Measurements from ENCODE around the gene WDR4.
"Not testable (repeated sequence)": the region's sequence is repeated elsewhere in the genome, so short reads cannot be mapped to it uniquely, and the experiment has no call there.

Gene WDR4

GRCh38 chr21:42880352-42880751 lies 1.0 kb upstream of the WDR4 start:
- no peak for DNase-seq (ENCODE audit: low spot score)

- no peak for DNase-seq (ENCODE audit: low spot score)
Measured at GRCh38 chr21:42878678-42878992, 704 bp downstream of the WDR4 start.

- DNase-seq (ENCODE audit: low spot score): not testable (repeated sequence)
Measured at GRCh38 chr21:42875811-42876210, 3.5 kb downstream of the WDR4 start.

GRCh38 chr21:42873096-42873495 lies 6.2 kb downstream of the WDR4 start:
- DNase-seq (ENCODE audit: low spot score): no peak

- no peak for DNase-seq (ENCODE audit: low spot score)
Measured at GRCh38 chr21:42868196-42868595, 11.1 kb downstream of the WDR4 start.

- DNase-seq (ENCODE audit: low spot score): no peak
Measured at GRCh38 chr21:42865776-42866160, 13.6 kb downstream of the WDR4 start.

GRCh38 chr21:42864815-42865775 lies 14.2 kb downstream of the WDR4 start:
- DNase-seq (ENCODE audit: low spot score): no peak

- DNase-seq (ENCODE audit: low spot score): no peak
Measured at GRCh38 chr21:42864286-42864685, 15.1 kb downstream of the WDR4 start.

GRCh38 chr21:42863504-42863870 lies 15.9 kb downstream of the WDR4 start:
- DNase-seq (ENCODE audit: low spot score): no peak

GRCh38 chr21:42862774-42863503 lies 16.4 kb downstream of the WDR4 start:
- no peak for DNase-seq (ENCODE audit: low spot score)

- no peak for DNase-seq (ENCODE audit: low spot score)
Measured at GRCh38 chr21:42861848-42862400, 17.4 kb downstream of the WDR4 start.

- no peak for DNase-seq (ENCODE audit: low spot score)
Measured at GRCh38 chr21:42861311-42861847, 18.0 kb downstream of the WDR4 start.

GRCh38 chr21:42860345-42860744 lies 19.0 kb downstream of the WDR4 start:
- no peak for DNase-seq (ENCODE audit: low spot score)

- DNase-seq (ENCODE audit: low spot score): no peak
Measured at GRCh38 chr21:42859891-42860230, 19.5 kb downstream of the WDR4 start.

GRCh38 chr21:42858957-42859890 lies 20.1 kb downstream of the WDR4 start:
- DNase-seq (ENCODE audit: low spot score): no peak

- no peak for DNase-seq (ENCODE audit: low spot score)
Measured at GRCh38 chr21:42858185-42858847, 21.0 kb downstream of the WDR4 start.

- no peak for DNase-seq (ENCODE audit: low spot score)
Measured at GRCh38 chr21:42857216-42857615, 22.1 kb downstream of the WDR4 start.

GRCh38 chr21:42855937-42856335 lies 23.4 kb downstream of the WDR4 start:
- no peak for DNase-seq (ENCODE audit: low spot score)

GRCh38 chr21:42855171-42855936 lies 24.0 kb downstream of the WDR4 start:
- no peak for DNase-seq (ENCODE audit: low spot score)
